ENCODE data around the gene TGFBR1.

TGFBR1 gene

GRCh38 chr9:99171225-99172123 lies 66.6 kb downstream of the TGFBR1 start:
- no peak for DNase-seq (ENCODE audit: low read depth)

- no peak for DNase-seq (ENCODE audit: low read depth)
Observed at GRCh38 chr9:99172124-99173091, 67.5 kb downstream of the TGFBR1 start.

DNA sequence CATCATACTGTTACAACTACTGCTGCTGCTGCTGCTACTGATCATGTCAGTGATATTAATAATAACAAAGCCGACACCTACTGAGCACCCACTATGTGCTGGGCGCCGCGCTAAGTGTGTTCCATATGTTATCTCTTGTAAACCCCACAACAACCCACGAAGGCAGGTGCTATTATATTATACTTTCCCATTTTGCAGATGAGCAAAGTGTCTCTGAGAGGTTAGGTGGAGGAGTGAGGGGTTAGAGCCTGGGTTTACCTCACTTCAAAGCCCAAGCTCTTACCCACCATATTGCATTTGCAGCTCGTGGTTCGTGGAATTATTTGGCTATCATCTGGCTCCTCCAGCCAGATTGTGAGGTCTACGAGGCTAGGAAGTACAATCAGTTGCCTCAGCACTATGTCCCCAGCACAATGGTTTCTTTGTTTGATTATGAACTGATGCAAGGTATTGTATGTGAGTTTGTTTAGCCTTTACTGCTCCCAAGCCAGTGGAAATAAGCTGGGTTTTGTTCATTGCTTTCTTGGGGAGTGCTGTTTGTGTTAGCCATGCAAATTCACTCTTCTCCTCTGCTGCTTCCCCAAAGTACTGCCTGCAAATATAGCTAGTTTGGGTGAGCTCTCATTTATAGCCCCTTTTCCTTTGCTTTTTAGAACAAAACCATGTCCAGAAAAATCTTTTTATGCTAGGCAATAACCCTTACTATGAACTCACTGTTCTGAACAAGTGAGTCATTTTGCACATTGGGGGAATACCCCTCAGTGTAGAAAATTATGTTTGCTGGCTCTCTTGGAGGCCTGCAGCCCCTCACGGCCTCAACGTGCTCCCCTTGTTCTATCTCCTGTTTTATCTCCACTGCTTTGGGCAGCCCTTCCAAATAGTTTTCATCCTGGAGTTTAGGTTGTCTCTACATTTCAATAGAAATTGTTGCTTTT lies 68.9 kb downstream of the TGFBR1 start:
- DNase-seq (ENCODE audit: low read depth) = no peak

DNA sequence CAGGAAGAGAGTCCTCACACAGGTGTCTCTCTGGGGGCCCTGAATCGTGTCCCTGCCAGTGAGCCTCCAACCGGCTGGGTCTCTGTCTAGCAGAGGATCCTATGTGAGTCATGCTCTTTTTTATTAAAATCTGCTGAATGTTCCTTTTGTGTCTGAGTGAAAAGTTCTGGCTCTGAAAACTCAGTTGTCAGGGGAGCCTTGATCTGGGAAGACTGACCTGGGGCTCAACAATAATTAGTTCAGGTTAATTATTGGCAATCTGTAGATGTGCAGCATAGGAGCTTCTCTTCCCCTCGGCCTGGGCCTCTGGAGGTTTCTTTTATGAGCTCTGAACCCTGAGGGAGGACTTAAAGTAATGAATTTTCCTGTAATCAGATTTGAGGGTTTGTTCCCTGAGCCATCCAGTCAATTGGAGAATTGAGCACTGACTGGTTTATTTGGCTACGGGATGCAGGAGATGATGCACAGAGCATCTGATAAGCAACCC lies 71.7 kb downstream of the TGFBR1 start:
- DNase-seq (ENCODE audit: low read depth) = no peak

DNA sequence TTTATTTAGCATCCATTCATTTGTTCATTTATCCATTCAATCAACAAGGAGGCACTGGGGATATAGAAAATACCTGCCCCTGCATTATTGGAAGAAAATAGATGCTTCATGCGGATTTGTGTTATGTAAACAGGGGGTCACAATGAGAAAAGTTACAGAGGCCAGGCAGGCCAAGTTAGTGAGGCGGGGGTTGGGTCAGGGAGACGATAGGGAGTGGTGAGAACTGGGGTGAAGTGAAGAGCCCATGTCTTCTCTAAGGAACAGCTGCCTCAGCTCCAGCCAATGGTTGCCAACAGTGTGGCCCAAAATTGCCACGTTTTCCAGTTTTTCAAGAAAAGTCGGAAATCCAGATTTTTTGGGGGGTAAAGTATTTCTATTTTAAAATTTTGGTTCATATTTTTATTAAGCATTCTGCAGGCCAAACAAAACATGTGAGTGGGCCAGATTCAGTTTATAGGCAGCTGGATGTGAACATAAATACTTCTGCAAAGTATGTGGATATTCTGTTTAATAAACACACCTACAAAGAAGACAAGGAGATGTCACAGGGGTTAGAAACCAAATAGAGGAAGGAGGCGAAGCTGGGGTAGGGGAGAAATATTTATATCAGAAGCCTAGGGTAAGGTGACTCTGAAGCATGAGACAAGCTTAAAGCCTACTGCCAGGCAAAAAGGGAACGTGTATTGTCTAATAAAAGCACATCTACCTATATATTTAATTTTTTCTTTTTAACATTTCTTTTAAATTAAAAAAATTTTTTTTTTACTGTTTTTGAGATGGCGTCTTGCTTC lies 72.9 kb downstream of the TGFBR1 start:
- DNase-seq (ENCODE audit: low read depth) = no peak

DNA sequence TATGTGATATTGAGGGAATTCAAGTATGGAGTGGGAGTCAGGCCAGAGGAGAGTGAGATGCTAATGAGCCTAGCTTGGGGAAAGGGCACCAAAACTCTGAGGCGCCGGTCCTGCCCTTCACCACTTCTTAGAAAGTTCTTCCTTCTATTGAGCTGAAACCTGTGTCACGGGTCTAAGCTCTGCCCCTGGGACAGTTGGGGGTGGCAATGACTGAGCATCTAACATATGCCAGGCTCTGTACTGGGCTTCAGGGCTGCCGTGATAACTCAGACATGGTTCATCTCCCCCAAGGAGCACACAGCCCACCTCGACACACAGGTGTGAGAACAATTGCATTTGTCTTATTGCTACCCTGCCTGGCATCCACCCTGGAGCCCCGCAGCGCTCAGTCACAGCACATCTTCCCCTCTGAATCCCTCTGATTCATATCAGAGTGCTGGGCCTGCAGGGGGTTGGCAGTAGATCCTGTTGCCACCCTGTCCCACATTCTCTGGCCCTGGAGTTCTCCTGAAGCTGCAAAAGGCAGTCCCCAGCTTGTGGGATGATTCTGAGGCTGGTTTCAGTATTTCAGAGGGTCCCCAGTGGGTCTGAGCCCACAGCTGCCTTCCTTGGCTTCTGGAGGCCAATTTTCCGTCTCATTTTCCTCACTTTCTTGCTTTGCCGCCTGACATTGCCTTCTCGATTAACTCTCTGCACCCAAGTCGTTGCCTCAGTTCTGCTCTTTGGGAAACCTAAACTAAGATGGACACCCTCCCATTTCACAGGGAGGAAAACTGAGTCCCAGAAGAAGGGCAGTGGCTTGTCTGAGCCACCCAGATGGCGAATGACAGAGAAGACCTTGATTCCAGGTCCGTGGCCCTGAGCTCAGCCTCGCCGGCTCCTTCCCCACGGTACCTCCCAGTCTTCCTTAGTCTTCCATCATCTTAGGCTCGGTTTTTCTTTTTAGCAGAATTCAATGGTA lies 74.3 kb downstream of the TGFBR1 start:
- DNase-seq (ENCODE audit: low read depth) = no peak

DNA sequence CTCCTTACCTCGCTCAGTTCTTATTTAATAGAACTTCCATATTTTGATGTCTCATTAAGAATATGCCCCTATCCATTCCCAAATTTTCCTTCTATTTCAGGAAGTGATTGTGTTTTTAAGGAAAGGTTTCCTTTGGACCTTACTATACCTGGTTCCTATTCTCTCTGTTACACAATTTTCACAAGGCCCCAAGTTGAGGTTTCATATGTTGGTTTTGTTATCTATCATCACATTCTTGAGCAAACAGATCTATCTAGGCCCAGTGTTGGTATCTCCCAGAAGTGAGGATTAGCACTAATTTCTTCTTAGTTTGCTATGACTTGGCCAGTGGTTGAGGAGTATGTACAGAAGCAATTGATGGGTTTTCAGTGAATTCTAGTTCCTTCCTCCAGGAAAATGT lies 75.3 kb downstream of the TGFBR1 start:
- no peak for DNase-seq (ENCODE audit: low read depth)

- DNase-seq (ENCODE audit: low read depth) = no peak
Observed at GRCh38 chr9:99180662-99181061, 75.7 kb downstream of the TGFBR1 start.

- DNase-seq (ENCODE audit: low read depth) = no peak
Observed at GRCh38 chr9:99181206-99181605, 76.3 kb downstream of the TGFBR1 start.

DNA sequence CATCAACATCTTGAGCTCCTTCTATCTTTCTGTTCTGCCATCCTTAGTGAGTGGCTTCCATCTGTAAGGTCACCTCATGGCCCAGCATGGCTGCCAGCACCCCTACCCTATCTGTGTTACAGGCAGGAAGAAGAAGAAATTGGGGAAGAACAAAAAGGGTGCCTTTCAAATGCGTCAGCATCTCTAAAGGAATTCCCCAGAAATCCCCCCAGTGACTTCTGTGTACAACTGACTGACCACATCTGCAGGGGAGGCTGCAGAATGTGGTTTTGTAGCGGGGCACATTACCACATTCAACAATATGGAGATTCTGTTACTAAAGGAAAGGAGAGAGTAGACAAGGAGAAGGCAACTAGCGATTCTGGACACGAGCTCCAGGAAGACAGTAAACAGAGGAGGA lies 76.7 kb downstream of the TGFBR1 start:
- no peak for DNase-seq (ENCODE audit: low read depth)

GRCh38 chr9:99182356-99182755 lies 77.4 kb downstream of the TGFBR1 start:
- DNase-seq (ENCODE audit: low read depth) = no peak

DNA sequence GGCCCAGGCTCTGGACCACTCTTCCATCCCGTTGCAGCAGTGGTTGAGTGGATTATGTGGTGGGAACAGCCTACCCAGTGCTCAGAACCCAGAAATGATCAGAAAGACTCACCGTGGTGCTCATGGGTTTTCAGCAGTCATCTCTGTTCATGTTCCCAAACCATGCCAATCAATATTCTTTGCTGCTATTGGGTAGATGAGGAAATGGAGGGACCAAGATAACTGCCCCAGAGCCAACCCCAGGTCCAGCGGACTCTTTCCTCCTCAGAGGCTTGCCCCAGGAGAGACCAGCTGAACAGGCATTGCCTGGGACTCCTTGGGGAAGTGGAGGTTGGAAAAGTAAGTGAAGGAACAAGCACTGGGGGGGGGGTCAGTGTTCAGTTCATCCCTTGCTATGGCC lies 78.7 kb downstream of the TGFBR1 start:
- no peak for DNase-seq (ENCODE audit: low read depth)

DNA sequence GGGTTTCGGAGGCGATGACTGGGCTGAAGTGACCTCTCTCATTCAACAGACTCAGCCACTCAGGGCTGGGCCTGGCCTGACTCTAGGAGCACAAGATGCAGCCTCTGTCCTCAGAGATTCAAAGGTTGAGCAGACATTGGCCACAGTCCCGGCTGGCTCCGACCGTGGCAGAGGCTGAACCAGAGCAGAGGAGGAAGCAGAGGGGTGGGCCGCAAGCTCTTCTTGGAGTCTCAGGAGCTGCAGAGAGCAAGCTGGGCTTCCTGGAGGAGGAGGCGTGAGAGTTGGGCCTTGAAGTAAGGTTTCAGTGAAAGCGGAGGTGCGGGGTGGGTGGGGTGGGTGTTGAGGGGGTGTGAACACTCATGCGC lies 79.2 kb downstream of the TGFBR1 start:
- DNase-seq (ENCODE audit: low read depth) = no peak

DNA sequence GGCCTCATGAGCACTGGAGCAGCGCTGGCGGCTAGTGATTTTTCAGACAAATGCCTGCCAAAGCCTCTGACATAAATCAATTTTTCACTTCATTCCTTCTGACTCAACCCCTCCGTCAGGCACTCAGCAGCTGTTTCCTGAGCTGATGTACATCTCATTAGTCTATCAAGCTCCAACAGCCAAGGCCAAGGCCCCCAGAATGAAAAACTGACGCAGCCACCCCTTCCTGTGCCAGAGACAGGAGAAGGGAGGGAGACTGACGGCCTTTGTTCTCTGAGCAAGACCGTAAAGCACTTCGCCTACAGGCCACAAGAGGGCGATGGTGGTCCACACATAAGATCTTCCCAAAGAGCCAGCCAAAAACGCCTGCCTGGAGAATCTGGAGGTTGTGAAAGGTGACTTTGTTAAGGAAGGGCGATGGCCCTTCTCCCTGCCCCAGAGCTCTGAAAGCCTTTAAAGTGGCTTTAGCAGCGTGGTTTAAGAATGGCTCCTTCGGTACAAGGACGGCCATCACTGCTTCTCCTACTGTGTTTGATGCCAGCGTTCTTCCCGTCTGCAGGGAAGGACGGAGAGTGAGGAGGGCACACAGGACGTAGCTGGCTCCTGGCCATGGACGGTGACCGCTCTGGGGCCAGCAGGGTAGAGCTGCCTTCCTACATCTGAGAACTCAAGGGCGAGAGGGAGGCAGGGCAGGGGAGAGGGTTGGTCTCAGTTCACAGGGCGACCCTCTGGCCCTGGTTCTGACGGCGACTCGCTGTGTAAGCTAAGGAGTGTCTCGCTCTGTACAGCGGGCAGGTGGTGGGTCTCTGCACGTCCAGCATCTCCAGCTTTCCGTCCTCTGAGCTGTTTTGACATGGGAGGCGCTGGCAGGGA lies 79.8 kb downstream of the TGFBR1 start:
- peak; percentile 81 for DNase-seq (ENCODE audit: low read depth)

GRCh38 chr9:99185348-99185632 lies 80.4 kb downstream of the TGFBR1 start:
- no peak for DNase-seq (ENCODE audit: low read depth)

- no peak for DNase-seq (ENCODE audit: low read depth)
Observed at GRCh38 chr9:99185934-99186333, 81.0 kb downstream of the TGFBR1 start.

DNA sequence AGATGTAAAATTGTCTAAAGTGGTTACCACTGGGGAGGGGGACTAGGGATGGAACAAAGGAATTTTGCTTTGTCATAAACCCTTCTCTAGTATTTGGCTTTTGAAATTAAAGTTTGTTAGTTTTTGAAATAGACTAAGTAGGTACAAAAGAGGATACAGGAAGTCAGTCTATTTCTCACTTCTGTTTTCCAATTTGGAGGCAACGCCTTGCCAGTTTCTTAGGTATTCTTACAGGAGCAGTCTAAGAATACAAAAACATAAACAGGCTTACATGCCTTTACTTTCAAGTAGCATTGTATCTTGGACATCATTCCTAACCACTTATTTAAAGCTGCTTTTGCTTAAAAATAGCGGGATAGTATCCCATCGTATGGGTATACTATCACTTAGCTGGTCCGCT lies 82.4 kb downstream of the TGFBR1 start:
- no peak for DNase-seq (ENCODE audit: low read depth)

DNA sequence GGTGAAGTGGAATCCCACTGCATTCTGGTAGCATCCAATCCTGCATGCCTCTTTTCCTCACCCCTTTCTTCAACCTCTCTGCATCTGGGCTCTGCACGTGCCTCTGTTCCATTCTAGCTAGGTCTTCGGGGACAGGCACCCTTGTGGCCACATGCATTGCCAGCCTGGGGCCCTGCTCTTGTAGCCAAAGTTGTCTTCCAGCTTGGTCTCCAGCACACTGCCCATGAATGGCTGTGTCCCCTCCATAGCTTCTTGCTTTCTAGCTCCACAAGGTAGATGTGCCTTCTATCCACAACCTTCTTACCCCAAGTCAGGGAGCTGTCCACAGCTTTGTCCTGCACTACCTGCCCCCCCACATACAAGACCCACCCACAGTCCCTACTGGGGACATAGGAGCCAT lies 84.3 kb downstream of the TGFBR1 start:
- no peak for DNase-seq (ENCODE audit: low read depth)

Measured in GM04504 (cell line).